Glutamatergic neuron (in vitro differentiated cells): ENCODE results near the gene C1QL1. TPM values are rescaled to one million over a fixed set of nuclear protein-coding genes. Genes with fewer than 3 reads are reported as not detected.

Experiments
- DNase-seq: peaks from one replicate; pipeline ENCODE4 v3.0.0; 2022
- H3K27ac Mint-ChIP-seq: one replicate; pipeline ENCODE4 v1.8.0; 2020; ENCODE audit warnings: mild to moderate bottlenecking, mixed read lengths, inconsistent platforms; ENCODE audit not compliant: unreplicated experiment
- H3K27me3 Mint-ChIP-seq: one replicate; pipeline ENCODE4 v1.8.0; 2020; ENCODE audit warnings: mild to moderate bottlenecking, moderate library complexity, mixed read lengths, inconsistent platforms; ENCODE audit not compliant: unreplicated experiment
- H3K36me3 Mint-ChIP-seq: one replicate; pipeline ENCODE4 v1.8.0; 2020; ENCODE audit warnings: mild to moderate bottlenecking, mixed read lengths, inconsistent platforms; ENCODE audit not compliant: unreplicated experiment
- H3K4me1 Mint-ChIP-seq: one replicate; pipeline ENCODE4 v1.8.0; 2020; ENCODE audit warnings: mild to moderate bottlenecking, low read depth, mixed read lengths, inconsistent platforms; ENCODE audit not compliant: unreplicated experiment
- H3K4me3 Mint-ChIP-seq: one replicate; pipeline ENCODE4 v1.8.0; 2020; ENCODE audit warnings: mild to moderate bottlenecking, mixed read lengths, inconsistent platforms; ENCODE audit not compliant: unreplicated experiment
- H3K9me3 Mint-ChIP-seq: one replicate; pipeline ENCODE4 v1.8.0; 2020; ENCODE audit warnings: mild to moderate bottlenecking, moderate library complexity, mixed read lengths, inconsistent platforms; ENCODE audit not compliant: unreplicated experiment
- CTCF ChIP-seq: fragments of 200-600 bp; sonication (generic); IDR thresholded peaks from one replicate; pipeline ENCODE4 v1.5.0; 2021; ENCODE audit not compliant: partially characterized antibody, unreplicated experiment
- total RNA-seq: library from RNA; stranded (reverse); fragmentation: NEBNext Ultra II Directional; extraction: Animal tissue kit (Norgen Biotek cat#: 25700); gene quantifications from one replicate; pipeline ENCODE4 v1.2.1, GENCODE V29; 2021; ENCODE audit not compliant: unreplicated experiment

Gene C1QL1
- total RNA-seq, 1 donor from 2014 or later, result 14.6 TPM

GRCh38 chr17:44970136-44970741 is 2.1 kb upstream of the C1QL1 start:
- H3K27me3 Mint-ChIP-seq, result peaks cover 36% of the 10 kb centered on the region
- H3K27ac Mint-ChIP-seq, result no peak overlapping the region
- no peaks in the 10 kb centered on the region for H3K36me3 Mint-ChIP-seq
- H3K4me1 Mint-ChIP-seq, result peaks cover 2% of the 10 kb centered on the region
- no peak for TF ChIP-seq CTCF
- peaks cover 4% of the 10 kb centered on the region for H3K9me3 Mint-ChIP-seq
- H3K4me3 Mint-ChIP-seq, result peak overlapping the region; percentile 34
- DNase-seq, result peak; percentile 39

- peaks cover 2% of the 10 kb centered on the region for H3K4me1 Mint-ChIP-seq
- no peak overlapping the region for H3K27ac Mint-ChIP-seq
- TF ChIP-seq CTCF, result no peak
- H3K27me3 Mint-ChIP-seq, result peaks cover 39% of the 10 kb centered on the region
- H3K9me3 Mint-ChIP-seq, result peaks cover 4% of the 10 kb centered on the region
- DNase-seq, result no peak
- no peaks in the 10 kb centered on the region for H3K36me3 Mint-ChIP-seq
- H3K4me3 Mint-ChIP-seq, result peak overlapping the region; percentile 83
Observed at GRCh38 chr17:44969144-44969780, 1.2 kb upstream of the C1QL1 start.

- H3K9me3 Mint-ChIP-seq, result peaks cover 1% of the 10 kb centered on the region
- H3K27ac Mint-ChIP-seq, result no peak overlapping the region
- H3K4me1 Mint-ChIP-seq, result peaks cover 2% of the 10 kb centered on the region
- no peak for TF ChIP-seq CTCF
- peaks cover 34% of the 10 kb centered on the region for H3K27me3 Mint-ChIP-seq
- no peak for DNase-seq
- H3K4me3 Mint-ChIP-seq, result no peak overlapping the region
- no peaks in the 10 kb centered on the region for H3K36me3 Mint-ChIP-seq
Observed at GRCh38 chr17:44967907-44968224, 237 bp downstream of the C1QL1 start.

- Mint-ChIP-seq H3K27ac (no peak overlapping the region), H3K27me3 (peaks cover 32% of the 10 kb centered on the region), H3K4me3 (peak overlapping the region; percentile 15), H3K4me1 (peaks cover 2% of the 10 kb centered on the region), H3K9me3 (peaks cover 1% of the 10 kb centered on the region), H3K36me3 (no peaks in the 10 kb centered on the region)
- no peak for DNase-seq
- TF ChIP-seq CTCF, result no peak
Observed at GRCh38 chr17:44967026-44967906, 837 bp downstream of the C1QL1 start.
